HG03280 (cell line): ENCODE measurements around the gene ABO.
"Not testable (repeated sequence)": the region's sequence is repeated elsewhere in the genome, so short reads cannot be mapped to it uniquely, and the experiment has no call there.

ENCODE experiments used
- ATAC-seq: cut with Tn5 transposase; IDR thresholded peaks from one replicate; pipeline ENCODE4 v1.9.1; 2021; ENCODE audit warnings: mild to moderate bottlenecking, moderate library complexity; ENCODE audit not compliant: unreplicated experiment

ABO gene

DNA sequence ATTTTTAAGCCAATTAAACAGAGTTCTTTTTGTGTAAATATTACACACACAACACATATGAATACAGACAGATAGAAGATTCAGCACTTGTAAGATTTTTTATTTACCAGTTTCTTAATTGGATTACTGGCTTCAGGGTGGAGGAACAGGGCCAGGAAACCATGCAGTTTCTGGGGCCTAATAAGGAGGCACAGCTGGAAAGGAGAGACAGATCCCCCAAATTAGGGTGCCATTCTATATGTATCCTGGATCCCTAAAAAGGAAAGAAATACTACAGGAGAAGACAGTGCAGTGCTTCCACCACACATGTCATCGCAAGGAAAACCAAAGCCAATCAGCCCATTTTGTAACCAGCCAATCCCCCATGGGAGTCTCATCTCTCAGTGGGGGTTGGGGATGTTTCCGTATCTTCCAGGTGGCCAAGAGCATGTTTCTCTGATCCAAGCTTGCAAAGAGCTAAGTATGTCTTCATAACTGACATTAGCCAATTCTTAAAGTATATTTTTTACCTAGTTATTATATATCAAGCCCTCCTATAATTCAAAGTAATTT, 15.8 kb upstream of the ABO start:
- no peak for ATAC-seq

DNA sequence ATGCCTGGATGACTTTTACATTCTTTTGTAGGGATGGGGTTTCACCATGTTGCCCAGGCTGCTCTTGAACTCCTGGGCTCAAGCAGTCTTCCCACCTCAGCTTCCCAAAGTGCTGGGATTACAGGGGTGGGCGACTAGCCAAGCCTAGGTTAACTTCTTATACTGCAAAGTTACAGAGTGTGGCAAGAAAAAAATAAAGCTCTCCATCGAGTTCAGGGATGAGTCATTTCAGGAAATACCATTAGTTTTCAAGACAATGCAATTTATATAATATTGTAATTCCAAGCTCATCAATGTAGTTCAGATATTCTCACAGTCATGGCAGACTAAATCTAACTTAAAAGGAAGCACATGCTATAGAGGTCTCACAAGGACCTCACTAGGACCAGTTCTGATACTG, 11.5 kb upstream of the ABO start:
- ATAC-seq: no peak

DNA sequence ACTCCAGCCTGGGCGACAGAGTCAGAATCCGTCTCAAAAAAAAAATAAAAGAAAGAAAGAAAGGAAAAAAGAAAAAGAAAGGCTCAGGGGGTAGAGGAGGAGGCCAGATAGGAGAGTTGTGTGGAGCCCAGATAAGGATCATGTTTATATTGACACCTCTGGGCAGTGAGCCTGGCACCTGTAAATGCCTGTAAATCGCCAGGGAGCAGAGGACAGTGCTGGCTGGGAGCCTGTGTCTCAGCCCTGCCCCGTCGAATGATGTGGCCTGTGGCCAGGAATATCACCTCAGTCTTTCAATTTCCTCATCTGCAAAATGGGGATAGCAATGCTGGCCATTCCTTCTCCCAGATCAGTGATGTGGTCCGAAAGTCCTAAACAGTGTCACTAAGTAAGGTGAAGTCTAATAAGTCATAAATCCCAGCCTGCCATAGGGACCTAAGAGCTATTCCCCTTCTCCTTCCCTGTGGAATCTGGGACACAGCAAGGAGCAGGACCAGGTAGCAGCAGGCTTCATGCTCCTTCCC, 10.3 kb upstream of the ABO start:
- no peak for ATAC-seq

DNA sequence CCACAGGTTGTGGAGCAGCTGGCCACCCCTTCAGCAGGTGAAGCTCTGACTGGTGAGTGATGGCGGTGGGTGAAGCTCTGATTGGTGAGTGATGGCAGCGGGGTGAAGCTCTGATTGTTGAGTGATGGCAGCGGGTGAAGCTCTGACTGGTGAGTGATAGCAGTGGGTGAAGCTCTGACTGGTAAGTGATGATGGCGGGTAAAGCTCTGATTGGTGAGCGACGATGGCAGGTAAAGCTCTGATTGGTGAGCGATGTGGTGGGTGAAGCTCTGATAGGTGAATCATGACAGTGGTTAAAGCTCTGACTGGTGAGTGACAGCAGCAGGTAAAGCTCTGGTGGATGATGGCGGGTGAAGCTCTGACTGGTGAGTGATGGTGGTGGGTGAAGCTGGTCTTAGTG, 9.4 kb upstream of the ABO start:
- no peak for ATAC-seq

DNA sequence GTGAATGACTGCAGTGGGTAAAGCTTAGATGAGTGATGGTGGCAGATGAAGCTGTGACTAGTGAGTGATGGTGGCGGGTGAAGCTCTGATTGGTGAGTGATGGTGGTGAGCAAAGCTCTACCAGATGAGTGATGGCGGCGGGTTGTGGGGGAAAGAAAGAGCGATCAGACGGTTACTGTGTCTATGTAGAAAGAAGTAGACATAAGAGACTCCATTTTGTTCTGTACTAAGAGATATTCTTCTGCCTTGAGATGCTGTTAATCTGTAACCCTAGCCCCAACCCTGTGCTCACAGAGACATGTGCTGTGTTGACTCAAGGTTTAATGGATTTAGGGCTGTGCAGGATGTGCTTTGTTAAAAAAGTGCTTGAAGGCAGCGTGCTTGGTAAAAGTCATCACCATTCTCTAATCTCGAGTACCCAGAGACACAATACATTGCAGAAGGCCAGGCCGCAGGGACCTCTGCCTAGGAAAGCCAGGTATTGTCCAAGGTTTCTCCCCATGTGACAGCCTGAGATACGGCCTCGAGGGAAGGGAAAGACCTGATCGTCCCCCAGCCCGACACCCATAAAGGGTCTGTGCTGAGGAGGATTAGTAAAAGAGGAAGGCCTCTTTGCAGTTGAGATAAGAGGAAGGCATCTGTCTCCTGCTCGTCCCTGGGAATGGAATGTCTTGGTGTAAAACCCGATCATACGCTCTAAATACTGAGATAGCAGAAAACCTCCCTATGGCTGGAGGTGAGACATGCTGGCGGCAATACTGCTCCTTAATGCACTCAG, 8.4 kb upstream of the ABO start:
- not testable (repeated sequence) for ATAC-seq

DNA sequence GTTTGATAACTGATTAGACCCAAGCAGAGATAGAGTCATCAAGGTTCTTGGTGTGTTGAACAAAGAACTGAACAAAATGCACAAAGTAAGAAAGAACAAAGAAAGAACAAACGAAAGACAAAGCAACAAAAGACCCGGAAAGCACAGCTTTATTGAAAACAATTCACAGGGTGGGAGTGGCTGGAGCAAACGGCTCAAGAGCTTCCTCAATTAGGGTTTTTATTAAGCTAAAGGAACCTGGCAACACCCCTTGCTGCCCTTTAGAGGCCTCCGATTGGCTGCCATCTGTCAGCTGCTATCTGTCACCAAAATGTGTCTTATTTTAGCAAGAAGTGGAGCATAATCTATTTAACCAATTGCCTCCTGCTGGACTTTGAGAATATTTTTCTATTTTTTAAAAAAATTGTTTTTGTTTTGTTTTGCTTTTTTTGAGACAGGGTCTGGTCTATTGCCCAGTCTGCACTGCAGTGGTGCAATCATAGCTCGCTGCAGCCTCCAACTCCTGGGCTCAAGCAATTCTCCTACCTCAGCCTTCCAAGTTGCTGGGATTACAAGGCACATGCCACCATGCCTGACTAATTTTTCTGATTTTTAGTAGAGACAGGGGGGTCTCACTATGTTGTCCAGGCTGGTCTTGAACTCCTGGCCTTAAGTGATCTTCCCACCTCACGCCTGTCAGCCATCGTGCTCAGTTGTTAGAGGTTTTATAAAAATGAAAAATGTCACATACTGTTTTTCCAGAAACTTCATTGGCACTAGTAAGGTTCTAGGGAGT, 7.7 kb upstream of the ABO start:
- ATAC-seq: no peak

DNA sequence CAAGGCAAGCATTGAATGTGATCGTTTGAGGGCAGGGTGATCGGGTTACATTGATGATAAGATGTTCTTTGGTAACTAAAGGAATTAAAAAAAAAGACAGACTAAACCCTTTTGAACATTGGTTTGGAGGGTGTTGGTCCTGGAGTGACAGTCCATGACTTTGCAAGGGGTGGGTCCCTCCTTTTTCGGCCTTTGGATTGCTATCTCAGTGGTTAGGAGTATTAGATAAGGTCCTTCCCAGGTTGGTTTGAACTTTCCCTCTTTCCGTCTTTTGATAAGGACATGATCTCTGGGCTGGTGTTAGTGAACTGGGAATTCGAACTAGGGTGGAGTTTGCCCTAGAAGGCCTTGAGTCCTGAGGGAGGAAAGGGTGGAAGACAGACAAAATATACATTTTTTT, 5.4 kb upstream of the ABO start:
- ATAC-seq: no peak

DNA sequence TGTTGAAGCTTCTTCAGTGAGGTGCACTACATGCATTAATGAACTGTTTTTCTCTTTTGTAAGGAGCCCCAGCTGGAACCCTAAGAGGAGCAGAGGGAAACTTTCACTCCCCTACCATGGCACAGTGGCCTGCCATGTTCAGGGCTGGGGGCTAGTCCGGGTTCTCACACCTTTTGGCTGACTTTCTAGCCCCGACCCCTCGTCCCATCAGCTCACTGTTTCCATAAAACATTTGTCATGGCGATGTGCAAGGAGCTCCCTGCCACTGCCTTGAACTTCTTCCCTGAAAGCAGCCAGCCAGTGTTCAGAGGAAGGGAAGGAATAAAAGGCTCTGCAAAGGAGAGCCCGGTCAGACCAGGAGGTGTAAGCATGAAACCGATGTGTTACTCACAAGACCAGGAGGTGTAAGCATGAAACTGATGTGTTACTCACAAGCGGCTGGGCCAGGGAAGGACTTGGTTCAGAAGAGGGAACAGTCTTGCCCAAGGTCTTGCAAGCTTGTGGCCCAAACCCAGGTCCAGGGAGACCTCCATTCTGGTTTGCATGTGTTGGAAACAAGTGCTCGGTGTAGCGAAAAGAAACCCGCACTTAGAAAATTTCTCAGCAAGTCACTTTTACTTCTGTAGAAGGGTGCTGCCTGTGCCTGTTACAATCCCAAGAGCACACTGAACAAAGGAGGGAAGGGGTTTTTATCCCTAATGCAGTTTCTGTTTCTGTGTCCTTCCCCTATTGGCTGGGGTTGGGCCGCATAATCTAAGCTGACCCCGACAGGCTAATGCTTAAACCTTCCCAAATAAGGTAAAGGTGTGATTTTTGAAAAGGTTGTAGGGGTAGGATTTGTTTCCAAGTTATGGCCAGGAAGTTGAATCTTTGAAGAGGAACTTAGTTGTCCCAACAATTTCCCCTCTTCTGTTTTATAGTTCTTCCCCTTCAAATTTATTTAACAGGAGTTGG, 3.4 kb upstream of the ABO start:
- no peak for ATAC-seq

DNA sequence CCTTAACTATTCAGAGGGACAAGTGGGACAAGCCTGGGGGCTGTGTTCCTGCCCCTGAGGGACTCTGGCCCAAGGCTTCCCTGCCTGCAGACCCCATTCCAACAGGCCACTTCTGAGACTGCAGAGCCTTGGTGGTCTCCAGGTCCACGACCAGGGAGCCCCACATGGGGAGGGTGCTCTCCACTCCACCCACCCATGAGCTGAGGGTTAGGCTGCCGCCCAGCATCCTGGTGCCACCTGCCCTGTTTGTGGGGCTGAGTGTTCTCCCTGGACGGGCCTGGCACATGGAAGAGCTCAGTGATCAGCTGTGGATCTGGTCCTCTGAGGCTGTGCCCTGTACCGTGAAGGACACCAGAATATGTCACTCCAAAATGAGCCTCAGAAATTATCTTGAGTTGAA, 2.5 kb upstream of the ABO start:
- ATAC-seq: no peak

DNA sequence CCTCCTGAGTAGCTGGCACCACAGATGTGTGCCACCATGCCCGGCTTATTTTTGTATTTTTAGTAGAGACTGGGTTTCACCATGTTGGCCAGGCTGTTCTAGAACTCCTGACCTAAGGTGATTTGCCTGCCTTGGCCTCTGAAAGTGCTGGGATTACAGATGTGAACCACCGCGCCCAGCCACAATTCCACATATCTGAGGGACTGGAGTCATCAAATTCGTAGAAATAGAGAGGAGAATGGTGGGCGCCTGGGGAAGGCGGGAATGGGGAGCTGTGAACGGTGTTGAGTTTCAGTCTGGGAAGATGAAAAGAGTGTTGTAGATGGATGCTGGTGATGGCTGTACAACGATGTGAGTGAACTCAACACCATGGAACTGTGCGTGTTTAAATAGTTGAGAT, 1.9 kb upstream of the ABO start:
- ATAC-seq: no peak

DNA sequence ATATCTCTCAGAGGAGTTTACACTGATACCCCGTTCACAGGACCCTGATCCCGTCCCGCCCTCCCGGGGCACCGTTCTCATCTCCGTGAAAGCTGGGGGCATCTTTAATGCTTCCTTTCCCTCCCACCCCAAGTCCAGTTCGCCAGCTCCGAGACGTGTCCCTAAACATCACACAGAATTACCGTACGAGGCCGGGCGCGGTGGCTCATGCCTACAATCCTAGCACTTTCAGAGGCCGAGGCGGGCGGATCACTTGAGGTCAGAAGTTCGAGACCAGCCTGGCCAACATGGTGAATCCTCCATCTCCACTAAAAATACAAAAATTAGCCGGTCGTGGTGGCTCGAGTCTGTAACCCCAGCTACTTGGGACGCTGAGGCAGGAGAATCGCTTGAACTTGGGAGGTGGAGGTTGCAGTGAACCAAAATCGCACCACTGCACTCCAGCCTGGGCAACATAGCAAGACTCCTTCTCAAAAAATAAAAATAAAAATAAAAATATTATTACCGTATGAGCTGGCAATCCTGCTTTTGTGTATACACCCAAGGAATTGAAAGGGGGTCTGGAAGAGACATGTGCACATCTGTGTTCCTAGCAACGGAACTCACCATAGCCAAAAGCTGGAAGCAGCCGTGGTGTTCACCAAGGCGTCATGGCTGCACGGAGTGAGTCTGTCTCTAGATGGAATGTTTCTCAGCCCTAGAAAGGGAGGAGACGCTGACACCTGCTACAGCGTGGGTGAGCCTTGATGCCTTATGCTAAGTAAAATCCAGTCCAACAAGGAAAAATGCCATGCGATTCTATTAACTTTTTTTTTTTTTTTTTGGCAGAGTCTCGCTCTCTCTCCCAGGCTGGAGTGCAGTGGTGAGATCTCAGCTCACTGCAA, 1.2 kb upstream of the ABO start:
- no peak for ATAC-seq

DNA sequence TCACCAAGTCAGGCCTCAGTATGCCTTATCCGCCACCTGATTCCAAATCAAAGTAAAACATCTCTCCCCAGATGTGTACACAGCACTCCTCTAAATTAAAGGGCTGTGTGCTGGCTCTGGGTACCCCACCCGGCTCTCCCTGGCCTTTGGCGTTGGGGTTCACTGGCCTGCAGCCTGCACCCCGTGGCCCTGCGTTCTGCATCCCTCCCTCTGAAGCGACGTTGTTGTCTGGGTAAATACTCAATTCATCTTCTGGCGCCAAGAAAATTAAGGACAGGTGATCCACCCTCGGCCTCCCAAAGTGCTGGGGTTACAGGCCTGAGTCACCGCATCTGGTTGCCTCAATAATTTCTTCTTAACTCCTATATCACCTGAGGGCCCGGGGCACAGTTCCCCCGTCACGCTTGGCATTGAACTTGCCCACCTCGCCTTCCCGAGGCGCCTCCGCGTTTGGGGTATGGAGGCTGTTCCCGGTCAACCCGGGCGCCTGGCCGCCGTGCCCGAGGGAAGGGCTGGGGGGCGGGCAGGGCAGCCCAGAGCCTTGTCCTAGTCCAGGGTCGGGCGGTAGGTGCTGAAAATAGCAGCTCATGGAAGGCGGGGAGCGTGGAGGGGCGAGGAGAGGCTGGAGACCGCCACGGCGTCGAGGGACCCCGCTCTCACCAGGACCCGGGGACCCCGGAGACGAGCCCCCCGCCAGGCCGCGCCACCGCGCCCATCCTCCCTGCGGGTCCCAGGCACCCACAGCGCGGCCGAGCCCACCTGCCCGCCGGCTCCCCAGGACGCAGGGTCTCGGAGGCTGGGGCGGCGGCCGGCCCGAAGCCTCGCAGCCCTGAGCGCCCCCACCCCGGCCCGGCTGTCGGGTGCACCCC, 531 bp downstream of the ABO start:
- ATAC-seq: no peak

DNA sequence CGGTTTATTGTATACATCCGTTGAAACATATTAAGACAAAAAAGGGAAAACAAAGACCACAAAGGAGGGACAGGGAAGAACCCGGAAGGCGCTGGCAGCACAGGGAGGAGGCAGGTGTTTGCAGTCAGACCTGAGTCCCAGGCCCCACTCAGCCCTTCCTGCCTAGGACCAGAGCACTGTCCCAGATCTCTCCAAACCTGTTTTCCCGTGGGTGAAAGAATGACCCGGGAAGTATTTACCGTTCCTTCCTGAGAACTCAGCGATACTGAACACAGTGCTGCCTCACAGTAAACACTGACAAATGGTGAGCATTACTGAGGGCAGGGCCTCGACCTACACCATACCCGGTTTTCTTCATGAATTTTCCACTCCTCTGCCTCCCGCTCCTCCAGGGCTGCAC, 1.2 kb downstream of the ABO start:
- no peak for ATAC-seq

DNA sequence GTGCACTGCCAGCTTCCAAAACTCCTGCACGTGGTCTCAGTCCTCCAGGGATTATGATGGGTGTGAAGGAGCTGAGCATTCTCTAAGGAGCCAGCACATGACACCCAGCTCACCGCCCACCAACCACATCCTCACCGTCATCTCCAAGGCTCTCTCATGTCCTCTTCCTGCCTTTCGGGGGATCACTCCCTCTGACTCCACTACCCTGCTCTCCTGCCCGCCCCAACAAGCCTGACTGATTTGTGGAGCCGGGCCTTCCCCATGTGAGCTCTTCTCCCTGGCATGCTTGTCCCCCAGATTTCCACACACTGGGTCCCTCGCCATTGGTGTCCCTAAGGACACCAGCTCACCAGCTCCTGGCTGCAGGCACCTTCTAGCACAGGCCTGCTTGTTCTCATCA, 1.9 kb downstream of the ABO start:
- no peak for ATAC-seq

DNA sequence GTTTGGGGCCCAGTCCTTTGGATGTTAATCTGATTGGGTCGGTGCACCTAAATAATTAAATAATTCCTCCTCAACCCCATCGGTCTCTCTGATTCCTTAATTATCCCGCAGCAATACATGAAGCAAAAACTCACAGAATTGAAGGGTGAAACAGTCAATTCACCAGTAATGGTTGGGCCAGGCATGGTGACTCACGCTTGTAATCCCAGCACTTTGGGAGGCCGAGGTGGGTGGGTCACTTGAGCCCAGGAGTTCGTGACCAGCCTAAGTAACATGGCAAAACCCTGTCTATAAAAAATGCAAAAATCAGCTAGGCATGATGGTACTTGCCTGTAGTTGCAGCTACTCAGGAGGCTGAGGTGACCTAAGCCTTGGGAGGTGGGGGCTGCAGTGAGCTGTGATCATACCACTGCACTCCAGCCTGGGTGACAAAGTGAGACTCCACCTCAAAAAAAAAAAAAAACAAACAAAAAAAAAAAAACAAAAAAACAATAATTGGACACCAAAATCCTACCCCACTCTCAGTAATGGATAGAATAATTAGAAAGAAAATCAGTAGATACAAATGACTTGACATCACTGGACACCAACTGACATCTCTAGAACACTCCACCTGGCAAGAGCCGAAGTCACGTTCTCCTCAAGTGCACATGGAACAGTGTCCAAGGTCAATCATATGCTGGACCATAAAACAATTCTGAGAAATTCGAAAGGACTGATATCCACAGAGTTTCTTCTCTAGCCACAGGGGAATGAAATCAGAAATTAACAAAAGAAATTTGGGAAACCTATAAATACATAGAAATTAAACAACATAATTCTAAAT, 5.3 kb downstream of the ABO start:
- no peak for ATAC-seq

DNA sequence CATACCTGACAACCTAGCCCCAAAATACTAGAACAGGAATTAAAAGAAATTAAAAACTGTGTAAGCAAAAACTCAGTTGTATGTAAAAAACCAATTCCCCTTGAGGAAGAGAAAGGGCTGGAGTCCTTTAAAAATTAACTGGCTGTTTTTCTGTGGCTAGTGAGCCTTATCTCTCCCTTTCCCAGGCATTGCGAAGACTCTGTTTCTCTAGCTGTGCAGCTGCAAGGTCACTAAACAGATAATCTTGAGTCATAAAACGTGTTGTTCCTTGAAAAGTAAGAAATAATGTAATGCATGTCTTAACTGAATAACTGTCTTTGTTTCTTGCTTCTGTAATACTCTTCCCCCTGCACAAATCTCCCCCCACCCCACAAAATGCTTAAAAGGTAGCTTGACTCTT, 5.9 kb downstream of the ABO start:
- ATAC-seq: not testable (repeated sequence)

DNA sequence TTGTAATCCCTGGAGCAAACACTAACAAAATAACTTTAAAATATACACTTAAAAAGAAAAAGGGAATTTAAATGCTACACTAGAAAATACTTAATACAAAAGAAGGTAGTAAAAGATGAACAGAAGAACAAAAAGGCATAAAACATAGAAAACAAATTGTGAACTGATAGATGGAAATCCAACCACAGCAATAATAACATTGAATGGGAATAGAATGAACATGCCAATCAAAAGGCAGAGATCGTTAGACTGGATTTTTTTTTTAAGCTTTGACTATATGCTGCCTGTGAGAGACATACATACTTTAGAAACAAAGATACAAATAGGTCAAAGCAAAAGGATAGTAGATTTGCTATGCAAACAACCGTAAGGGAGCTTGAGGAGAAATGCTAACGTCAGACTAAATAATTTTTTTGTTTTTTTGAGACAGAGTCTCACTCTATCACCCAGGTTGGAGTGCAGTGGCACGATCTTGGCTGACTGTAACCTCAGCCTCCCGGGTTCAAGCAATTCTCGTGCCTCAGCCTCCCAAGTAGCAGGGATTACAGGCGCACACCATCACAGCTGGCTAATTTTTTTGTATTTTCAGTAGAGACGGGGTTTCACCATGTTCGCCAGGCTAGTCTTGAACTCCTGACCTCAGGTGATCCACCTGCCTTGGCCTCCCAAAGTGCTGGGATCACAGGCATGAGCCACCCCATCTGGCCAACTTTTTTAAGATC, 6.5 kb downstream of the ABO start:
- ATAC-seq: no peak
